MM.1S (cell line): ENCODE data around the gene NR2C2.

Experiments used
- DNase-seq: peaks from one replicate; pipeline ENCODE4 v3.0.0-alpha.2; 2015
- H2AFZ ChIP-seq: fragments of 300-600 bp; sonication (generic); 2 replicates; pipeline ENCODE4 v1.6.0; 2016; ENCODE audit warnings: antibody characterized with exemption, low read length
- H3F3A ChIP-seq: fragments of 300-600 bp; sonication (generic); 2 replicates; pipeline ENCODE4 v1.6.1; 2016; ENCODE audit warnings: mild to moderate bottlenecking, antibody characterized with exemption, low read length, moderate library complexity, mixed read lengths; ENCODE audit not compliant: insufficient read depth
- H3K27ac ChIP-seq: fragments of 300-600 bp; sonication (generic); 2 replicates; pipeline ENCODE4 v1.5.1; 2016; ENCODE audit warnings: mild to moderate bottlenecking, low read length
- H3K27me3 ChIP-seq: fragments of 300-600 bp; sonication (generic); replicated peaks from 2 replicates; pipeline ENCODE4 v1.6.0; 2016; ENCODE audit warnings: low read length; ENCODE audit not compliant: insufficient read depth
- H3K36me3 ChIP-seq: fragments of 300-600 bp; sonication (generic); replicated peaks from 2 replicates; pipeline ENCODE4 v1.6.1; 2016; ENCODE audit warnings: mild to moderate bottlenecking, low read length, mixed read lengths; ENCODE audit not compliant: insufficient read depth
- H3K4me1 ChIP-seq: fragments of 300-600 bp; sonication (generic); 2 replicates; pipeline ENCODE4 v1.6.1; 2016; ENCODE audit warnings: low read length, mixed read lengths
- H3K4me2 ChIP-seq: fragments of 300-600 bp; sonication (generic); 2 replicates; pipeline ENCODE4 v1.6.0; 2016; ENCODE audit warnings: low read depth, low read length
- H3K4me3 ChIP-seq: fragments of 300-600 bp; sonication (generic); 2 replicates; pipeline ENCODE4 v1.5.1; 2016; ENCODE audit warnings: low read length, mixed read lengths
- H3K79me2 ChIP-seq: fragments of 300-600 bp; sonication (generic); 2 replicates; pipeline ENCODE4 v1.6.1; 2016; ENCODE audit warnings: mixed run types, low read length, mixed read lengths
- H3K9ac ChIP-seq: fragments of 300-600 bp; sonication (generic); 2 replicates; pipeline ENCODE4 v1.6.1; 2016; ENCODE audit warnings: low read length, mixed read lengths
- H3K9me2 ChIP-seq: fragments of 300-600 bp; sonication (generic); replicated peaks from 2 replicates; pipeline ENCODE4 v1.6.1; 2016; ENCODE audit warnings: mild to moderate bottlenecking, low read length, mixed read lengths; ENCODE audit not compliant: insufficient read depth
- H3K9me3 ChIP-seq: fragments of 300-600 bp; sonication (generic); replicated peaks from 2 replicates; pipeline ENCODE4 v1.6.1; 2016; ENCODE audit warnings: mild to moderate bottlenecking, low read length, mixed read lengths; ENCODE audit not compliant: insufficient read depth
- H4K20me1 ChIP-seq: fragments of 300-600 bp; sonication (generic); 2 replicates; pipeline ENCODE4 v1.6.1; 2016; ENCODE audit warnings: mild to moderate bottlenecking, low read length, moderate library complexity, mixed read lengths; ENCODE audit not compliant: insufficient read depth
- EZH2 ChIP-seq: fragments of 300-600 bp; sonication (generic); optimal IDR thresholded peaks from 2 replicates; pipeline ENCODE3; 2017; ENCODE audit warnings: low read depth, mild to moderate bottlenecking, antibody characterized with exemption, low read length, mixed read lengths
- EZH2phosphoT487 ChIP-seq: fragments of 300-600 bp; sonication (generic); IDR thresholded peaks from 2 replicates; pipeline ENCODE4 v1.6.1; 2018; ENCODE audit warnings: antibody characterized with exemption, low read length
- TF ChIP-seq, protein P1 (sequence below): fragments of 300-600 bp; sonication (generic); IDR thresholded peaks from 2 replicates; pipeline ENCODE4 v1.5.1; 2016; ENCODE audit warnings: antibody characterized with exemption, low read length, mixed read lengths

Gene NR2C2

DNA sequence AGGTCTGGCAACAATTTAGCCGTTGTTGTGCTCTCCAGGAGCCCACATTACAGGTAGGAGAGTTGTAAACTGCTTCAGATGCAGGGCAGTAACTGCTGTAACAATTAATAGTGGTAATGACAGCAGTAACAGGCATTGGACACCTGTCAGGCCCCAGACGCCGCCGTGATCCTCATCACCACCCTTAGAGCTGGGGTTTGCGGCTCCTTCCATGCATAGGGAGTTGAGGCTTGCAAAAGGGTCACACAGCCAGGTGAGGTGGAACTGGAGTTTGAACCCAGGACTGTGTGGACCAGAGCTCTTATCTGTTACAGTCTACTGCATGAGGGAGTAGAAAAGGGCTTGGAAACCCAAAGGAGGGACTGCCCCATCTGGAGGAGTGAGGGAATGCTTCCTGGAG is 26.8 kb upstream of the NR2C2 start:
- H3K4me3 ChIP-seq: no peak overlapping the region

DNA sequence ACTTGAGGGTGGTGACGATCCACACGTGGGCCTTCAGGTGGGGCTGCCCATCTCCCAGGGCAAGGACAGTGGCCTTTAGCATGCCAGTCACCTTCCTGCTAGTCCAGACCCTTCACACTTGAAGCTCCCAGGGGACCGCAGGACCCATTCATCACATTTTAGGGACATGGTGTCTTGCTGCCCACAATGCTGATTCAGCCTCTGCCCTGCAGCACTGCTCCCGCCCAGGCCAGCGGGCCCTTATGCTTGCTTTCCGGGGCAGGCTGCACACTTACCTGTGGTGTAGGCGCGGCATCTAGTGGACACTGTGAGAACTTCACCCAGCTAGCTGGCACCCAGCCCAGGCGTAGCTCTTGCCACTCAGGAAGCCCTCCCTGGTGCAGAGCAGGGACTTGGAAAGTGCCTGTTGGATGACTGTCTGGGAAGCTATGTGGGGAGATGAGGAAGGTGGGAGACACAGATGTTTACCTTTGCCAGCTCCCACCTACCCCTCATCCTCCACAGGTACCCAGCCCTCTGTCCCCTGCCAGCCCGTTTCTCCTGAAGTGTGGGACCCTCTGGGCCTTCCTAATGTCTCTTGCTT is 26.3 kb upstream of the NR2C2 start:
- no peaks in the 10 kb centered on the region for H3K36me3 ChIP-seq
- no peaks in the 10 kb centered on the region for H3K9me3 ChIP-seq
- no peaks in the 10 kb centered on the region for H3F3A ChIP-seq
- H3K4me2 ChIP-seq: peak overlapping the region; percentile 32; the same call in 1 of the 2 replicates
- peak; percentile 78 for DNase-seq
- no peaks in the 10 kb centered on the region for H3K4me1 ChIP-seq
- H2AFZ ChIP-seq: no peak overlapping the region
- H3K79me2 ChIP-seq: no peaks in the 10 kb centered on the region
- no peak overlapping the region for H3K4me3 ChIP-seq
- peaks cover 39% of the 10 kb centered on the region for H3K27me3 ChIP-seq
- no peak overlapping the region for H3K27ac ChIP-seq
- H4K20me1 ChIP-seq: no peaks in the 10 kb centered on the region
- no peaks in the 10 kb centered on the region for H3K9me2 ChIP-seq
- TF ChIP-seq EZH2: no peak
- TF ChIP-seq, protein P1, sequence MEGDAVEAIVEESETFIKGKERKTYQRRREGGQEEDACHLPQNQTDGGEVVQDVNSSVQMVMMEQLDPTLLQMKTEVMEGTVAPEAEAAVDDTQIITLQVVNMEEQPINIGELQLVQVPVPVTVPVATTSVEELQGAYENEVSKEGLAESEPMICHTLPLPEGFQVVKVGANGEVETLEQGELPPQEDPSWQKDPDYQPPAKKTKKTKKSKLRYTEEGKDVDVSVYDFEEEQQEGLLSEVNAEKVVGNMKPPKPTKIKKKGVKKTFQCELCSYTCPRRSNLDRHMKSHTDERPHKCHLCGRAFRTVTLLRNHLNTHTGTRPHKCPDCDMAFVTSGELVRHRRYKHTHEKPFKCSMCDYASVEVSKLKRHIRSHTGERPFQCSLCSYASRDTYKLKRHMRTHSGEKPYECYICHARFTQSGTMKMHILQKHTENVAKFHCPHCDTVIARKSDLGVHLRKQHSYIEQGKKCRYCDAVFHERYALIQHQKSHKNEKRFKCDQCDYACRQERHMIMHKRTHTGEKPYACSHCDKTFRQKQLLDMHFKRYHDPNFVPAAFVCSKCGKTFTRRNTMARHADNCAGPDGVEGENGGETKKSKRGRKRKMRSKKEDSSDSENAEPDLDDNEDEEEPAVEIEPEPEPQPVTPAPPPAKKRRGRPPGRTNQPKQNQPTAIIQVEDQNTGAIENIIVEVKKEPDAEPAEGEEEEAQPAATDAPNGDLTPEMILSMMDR: peak; percentile 94
- TF ChIP-seq EZH2phosphoT487: no peak
- no peak overlapping the region for H3K9ac ChIP-seq

More for the DNA sequence above, 26.8 kb upstream of the NR2C2 start:
- no peak overlapping the region for H3K27ac ChIP-seq
- H3K9ac ChIP-seq: no peak overlapping the region
- no peaks in the 10 kb centered on the region for H3K9me2 ChIP-seq
- no peak overlapping the region for H2AFZ ChIP-seq
- H3K36me3 ChIP-seq: no peaks in the 10 kb centered on the region
- H3K9me3 ChIP-seq: no peaks in the 10 kb centered on the region
- H4K20me1 ChIP-seq: no peaks in the 10 kb centered on the region
- no peaks in the 10 kb centered on the region for H3F3A ChIP-seq
- peak overlapping the region; percentile 32; the same call in 1 of the 2 replicates for H3K4me2 ChIP-seq
- no peak for DNase-seq
- H3K4me1 ChIP-seq: no peaks in the 10 kb centered on the region
- no peak for TF ChIP-seq EZH2
- TF ChIP-seq, protein P1: no peak
- TF ChIP-seq EZH2phosphoT487: no peak
- H3K79me2 ChIP-seq: no peaks in the 10 kb centered on the region
- peaks cover 39% of the 10 kb centered on the region for H3K27me3 ChIP-seq

DNA sequence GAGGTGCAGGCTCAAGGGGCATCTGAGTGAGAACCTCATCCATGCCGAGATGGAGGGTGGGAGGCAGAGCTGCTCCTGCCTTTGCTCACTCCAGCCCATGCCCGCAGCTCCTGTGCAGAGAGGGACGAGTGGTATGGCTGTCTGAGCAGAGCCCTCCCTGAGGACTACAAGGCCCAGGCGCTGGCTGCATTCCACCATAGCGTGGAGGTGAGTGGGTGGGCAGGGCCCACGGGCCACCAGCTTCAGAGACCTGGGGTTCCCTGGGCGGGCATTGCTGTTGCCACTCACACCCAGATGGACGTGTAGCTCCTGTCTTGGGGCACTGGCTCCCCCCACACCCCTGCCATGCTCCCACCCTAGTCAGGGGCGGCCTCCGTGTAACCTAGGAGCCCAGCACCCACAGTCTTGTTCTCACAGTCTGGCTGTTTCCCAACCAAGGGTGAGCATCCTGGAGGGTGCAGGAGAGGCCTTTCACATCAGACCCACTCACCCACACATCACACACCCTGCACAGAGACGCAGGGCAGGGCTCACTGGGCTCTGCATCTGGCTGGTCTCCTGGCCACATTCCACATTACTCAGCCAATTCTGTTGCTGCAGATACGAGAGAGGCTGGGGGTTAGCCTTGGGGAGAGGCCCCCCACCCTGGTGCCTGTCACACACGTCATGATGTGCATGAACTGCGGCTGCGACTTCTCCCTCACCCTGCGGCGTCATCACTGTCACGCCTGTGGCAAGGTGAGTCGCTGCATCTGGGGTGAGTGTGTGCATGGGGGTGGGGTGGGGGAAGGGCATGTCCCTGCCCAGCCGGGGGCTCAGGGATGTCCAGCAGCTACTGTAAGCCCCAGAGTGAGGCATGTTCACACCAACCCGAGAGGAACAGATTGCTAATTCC is 25.3 kb upstream of the NR2C2 start:
- DNase-seq: no peak
- no peak overlapping the region for H3K9ac ChIP-seq
- TF ChIP-seq, protein P1: no peak
- no peak for TF ChIP-seq EZH2
- TF ChIP-seq EZH2phosphoT487: no peak

More for the DNA sequence above, 25.3 kb upstream of the NR2C2 start:
- H3K79me2 ChIP-seq: no peaks in the 10 kb centered on the region
- no peaks in the 10 kb centered on the region for H4K20me1 ChIP-seq
- H3K4me1 ChIP-seq: no peaks in the 10 kb centered on the region
- no peak overlapping the region for H2AFZ ChIP-seq
- no peaks in the 10 kb centered on the region for H3K9me2 ChIP-seq
- H3K4me2 ChIP-seq: no peak overlapping the region
- no peaks in the 10 kb centered on the region for H3F3A ChIP-seq
- no peaks in the 10 kb centered on the region for H3K36me3 ChIP-seq
- peaks cover 34% of the 10 kb centered on the region for H3K27me3 ChIP-seq
- H3K4me3 ChIP-seq: no peak overlapping the region
- no peaks in the 10 kb centered on the region for H3K9me3 ChIP-seq
- no peak overlapping the region for H3K27ac ChIP-seq
